GM19463 (cell line): Measurements from ENCODE around the gene CCDC59.
"Not testable (repeated sequence)": the region's sequence is repeated elsewhere in the genome, so short reads cannot be mapped to it uniquely, and the experiment has no call there.

Experiments
- ATAC-seq: cut with Tn5 transposase; IDR thresholded peaks from one replicate; pipeline ENCODE4 v1.9.1; 2021; ENCODE audit warnings: mild to moderate bottlenecking, moderate library complexity; ENCODE audit not compliant: unreplicated experiment

The CCDC59 gene

GRCh38 chr12:82358200-82359114 lies at the start of gene CCDC59, which contains the start of gene METTL25:
Gene CCDC59 (minus strand): TSS chr12:82358387. CDS start chr12:82358376, 11 bp downstream.
Gene METTL25 (plus strand): TSS chr12:82358529. CDS start chr12:82358566, 37 bp downstream.
- peak; percentile 86 for ATAC-seq

- ATAC-seq: no peak
Measured at GRCh38 chr12:82407481-82407880, 49.3 kb upstream of the CCDC59 start.

GRCh38 chr12:82406651-82407050 lies 48.5 kb upstream of the CCDC59 start:
- ATAC-seq: no peak

- no peak for ATAC-seq
Measured at GRCh38 chr12:82400819-82401218, 42.6 kb upstream of the CCDC59 start.

GRCh38 chr12:82398879-82399278 lies 40.7 kb upstream of the CCDC59 start:
- no peak for ATAC-seq

GRCh38 chr12:82383930-82384552 lies 25.9 kb upstream of the CCDC59 start:
- ATAC-seq: peak; percentile 55

- no peak for ATAC-seq
Measured at GRCh38 chr12:82378997-82379396, 20.8 kb upstream of the CCDC59 start.

- ATAC-seq: no peak
Measured at GRCh38 chr12:82375201-82375600, 17.0 kb upstream of the CCDC59 start.

- peak; percentile 59 for ATAC-seq
Measured at GRCh38 chr12:82366197-82366596, 8.0 kb upstream of the CCDC59 start.

GRCh38 chr12:82363990-82364389 lies 5.8 kb upstream of the CCDC59 start:
- ATAC-seq: no peak

GRCh38 chr12:82361461-82361915 lies 3.3 kb upstream of the CCDC59 start:
- no peak for ATAC-seq

GRCh38 chr12:82360834-82361233 lies 2.6 kb upstream of the CCDC59 start:
- not testable (repeated sequence) for ATAC-seq

- ATAC-seq: peak; percentile 7
Measured at GRCh38 chr12:82359115-82359478, 910 bp upstream of the CCDC59 start.

- ATAC-seq: no peak
Measured at GRCh38 chr12:82357845-82358199, 365 bp downstream of the CCDC59 start.

GRCh38 chr12:82357340-82357739 lies 847 bp downstream of the CCDC59 start:
- no peak for ATAC-seq

- ATAC-seq: no peak
Measured at GRCh38 chr12:82351390-82351789, 6.8 kb downstream of the CCDC59 start.

GRCh38 chr12:82350161-82350560 lies 8.0 kb downstream of the CCDC59 start:
- ATAC-seq: no peak

GRCh38 chr12:82329508-82329907 lies 28.7 kb downstream of the CCDC59 start:
- ATAC-seq: no peak

- no peak for ATAC-seq
Measured at GRCh38 chr12:82327861-82328260, 30.3 kb downstream of the CCDC59 start.

- ATAC-seq: no peak
Measured at GRCh38 chr12:82326905-82327503, 31.2 kb downstream of the CCDC59 start.

- no peak for ATAC-seq
Measured at GRCh38 chr12:82325540-82326336, 32.4 kb downstream of the CCDC59 start.
